HepG2 (cell line): ENCODE results near the gene CDH22.

Source experiments
- DNMT3B ChIP-seq: conservative IDR thresholded peaks from 2 replicates; pipeline ENCODE4 v1.6.1; 2016; ENCODE audit warnings: missing biosample characterization, control low read depth
- TF ChIP-seq, protein P1 (sequence below): sonication (generic); formaldehyde crosslinking; IDR thresholded peaks from 2 replicates; pipeline ENCODE4 v1.4.0; 2020; ENCODE audit warnings: missing genetic modification reagents

GRCh38 chr20:46356195-46357029, 48.1 kb upstream of the CDH22 start:
- TF ChIP-seq, protein P1, sequence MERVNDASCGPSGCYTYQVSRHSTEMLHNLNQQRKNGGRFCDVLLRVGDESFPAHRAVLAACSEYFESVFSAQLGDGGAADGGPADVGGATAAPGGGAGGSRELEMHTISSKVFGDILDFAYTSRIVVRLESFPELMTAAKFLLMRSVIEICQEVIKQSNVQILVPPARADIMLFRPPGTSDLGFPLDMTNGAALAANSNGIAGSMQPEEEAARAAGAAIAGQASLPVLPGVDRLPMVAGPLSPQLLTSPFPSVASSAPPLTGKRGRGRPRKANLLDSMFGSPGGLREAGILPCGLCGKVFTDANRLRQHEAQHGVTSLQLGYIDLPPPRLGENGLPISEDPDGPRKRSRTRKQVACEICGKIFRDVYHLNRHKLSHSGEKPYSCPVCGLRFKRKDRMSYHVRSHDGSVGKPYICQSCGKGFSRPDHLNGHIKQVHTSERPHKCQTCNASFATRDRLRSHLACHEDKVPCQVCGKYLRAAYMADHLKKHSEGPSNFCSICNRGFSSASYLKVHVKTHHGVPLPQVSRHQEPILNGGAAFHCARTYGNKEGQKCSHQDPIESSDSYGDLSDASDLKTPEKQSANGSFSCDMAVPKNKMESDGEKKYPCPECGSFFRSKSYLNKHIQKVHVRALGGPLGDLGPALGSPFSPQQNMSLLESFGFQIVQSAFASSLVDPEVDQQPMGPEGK (CRISPR knock-in tag): no peak
- TF ChIP-seq DNMT3B (CRISPR knock-in tag): no peak
